ENCODE measurements around the gene PAQR5. TPM values are rescaled to one million over a fixed set of nuclear protein-coding genes. Genes with fewer than 3 reads are reported as not detected.

PAQR5 gene
- total RNA-seq, 1 donor from 2014 or later = 0.53 TPM

DNA sequence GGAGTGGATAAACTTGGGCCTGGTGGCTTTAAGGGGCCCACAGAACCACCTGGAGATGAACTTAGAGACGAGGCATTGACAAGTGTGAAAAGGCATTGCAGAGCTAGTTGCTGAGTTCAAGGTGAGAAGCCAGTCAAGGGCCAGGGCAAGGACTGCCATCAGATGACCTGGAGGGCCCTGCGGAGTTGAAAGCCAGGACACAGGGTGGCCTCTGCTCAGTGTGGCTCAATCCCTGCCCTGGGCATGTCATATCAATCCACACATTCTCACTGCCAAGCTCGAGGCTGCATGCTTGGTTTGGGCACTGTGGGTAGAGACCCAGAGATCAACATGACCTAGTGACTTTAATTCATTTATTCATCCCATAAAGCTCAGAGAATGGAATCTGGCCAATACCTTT lies 9.2 kb downstream of the PAQR5 start:
- H3K27me3 ChIP-seq (ENCODE audit: control insufficient read depth, insufficient read depth, low read length) = no peaks in the 10 kb centered on the region
- FAIRE-seq (no peak), DNase-seq (ENCODE audit: low read depth) (no peak)
- H3K36me3 ChIP-seq (ENCODE audit: control insufficient read depth, insufficient read depth, low read length) = no peaks in the 10 kb centered on the region
- H3K4me3 ChIP-seq (ENCODE audit: low read depth, low read length) = no peak overlapping the region
- TF ChIP-seq, protein P1, sequence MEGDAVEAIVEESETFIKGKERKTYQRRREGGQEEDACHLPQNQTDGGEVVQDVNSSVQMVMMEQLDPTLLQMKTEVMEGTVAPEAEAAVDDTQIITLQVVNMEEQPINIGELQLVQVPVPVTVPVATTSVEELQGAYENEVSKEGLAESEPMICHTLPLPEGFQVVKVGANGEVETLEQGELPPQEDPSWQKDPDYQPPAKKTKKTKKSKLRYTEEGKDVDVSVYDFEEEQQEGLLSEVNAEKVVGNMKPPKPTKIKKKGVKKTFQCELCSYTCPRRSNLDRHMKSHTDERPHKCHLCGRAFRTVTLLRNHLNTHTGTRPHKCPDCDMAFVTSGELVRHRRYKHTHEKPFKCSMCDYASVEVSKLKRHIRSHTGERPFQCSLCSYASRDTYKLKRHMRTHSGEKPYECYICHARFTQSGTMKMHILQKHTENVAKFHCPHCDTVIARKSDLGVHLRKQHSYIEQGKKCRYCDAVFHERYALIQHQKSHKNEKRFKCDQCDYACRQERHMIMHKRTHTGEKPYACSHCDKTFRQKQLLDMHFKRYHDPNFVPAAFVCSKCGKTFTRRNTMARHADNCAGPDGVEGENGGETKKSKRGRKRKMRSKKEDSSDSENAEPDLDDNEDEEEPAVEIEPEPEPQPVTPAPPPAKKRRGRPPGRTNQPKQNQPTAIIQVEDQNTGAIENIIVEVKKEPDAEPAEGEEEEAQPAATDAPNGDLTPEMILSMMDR (IDR thresholded peaks at IDR 0.05; ENCODE audit: insufficient read depth, low read length, severe bottlenecking) = no peak

DNA sequence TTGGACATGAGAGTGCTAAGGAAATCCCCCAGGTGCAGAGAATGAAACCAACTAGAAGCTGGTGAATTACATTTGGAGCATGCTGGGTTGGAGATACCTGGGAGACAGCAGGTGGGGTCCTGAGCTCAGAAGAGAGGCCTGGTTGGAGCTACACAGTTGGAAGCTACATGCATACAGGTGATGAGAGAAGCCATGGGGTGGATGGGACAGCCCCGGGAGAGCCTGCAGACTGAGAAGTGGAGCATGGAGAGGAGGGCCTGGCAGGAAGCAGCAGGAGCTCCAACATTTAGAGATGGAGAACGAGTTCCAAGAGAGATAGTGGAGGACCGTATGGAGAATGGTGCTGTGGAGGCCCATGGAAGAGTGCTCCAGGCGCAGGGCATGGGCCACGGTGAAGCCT lies 10.2 kb downstream of the PAQR5 start:
- H3K27me3 ChIP-seq (ENCODE audit: control insufficient read depth, insufficient read depth, low read length) = no peaks in the 10 kb centered on the region
- FAIRE-seq (no peak), DNase-seq (ENCODE audit: low read depth) (no peak)
- no peaks in the 10 kb centered on the region for H3K36me3 ChIP-seq (ENCODE audit: control insufficient read depth, insufficient read depth, low read length)
- TF ChIP-seq, protein P1 (IDR thresholded peaks at IDR 0.05; ENCODE audit: insufficient read depth, low read length, severe bottlenecking) = no peak
- no peak overlapping the region for H3K4me3 ChIP-seq (ENCODE audit: low read depth, low read length)

DNA sequence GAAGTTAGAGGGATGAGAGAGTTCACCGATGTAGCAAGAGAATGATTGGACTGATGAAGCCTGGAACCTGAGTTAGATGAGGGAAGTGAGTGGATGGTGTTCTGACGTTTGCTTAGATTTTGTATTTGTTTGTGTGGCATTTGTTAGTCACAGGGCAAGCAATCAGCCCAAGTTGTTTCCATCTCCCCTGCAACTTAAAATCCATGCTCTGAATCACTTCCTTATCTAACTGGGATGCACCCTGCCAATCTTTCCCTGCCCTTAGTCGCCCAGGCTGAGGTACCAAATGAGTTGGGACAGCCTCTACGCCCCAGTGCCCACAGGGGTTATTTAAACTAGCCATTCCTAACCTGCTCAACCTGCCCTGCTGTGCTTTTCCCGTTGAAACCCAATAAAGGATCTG lies 12.6 kb downstream of the PAQR5 start:
- DNase-seq (ENCODE audit: low read depth) (no peak), FAIRE-seq (no peak)
- Histone ChIP-seq H3K27me3 (ENCODE audit: control insufficient read depth, insufficient read depth, low read length) (no peaks in the 10 kb centered on the region), H3K36me3 (ENCODE audit: control insufficient read depth, insufficient read depth, low read length) (no peaks in the 10 kb centered on the region), H3K4me3 (ENCODE audit: low read depth, low read length) (no peak overlapping the region)
- TF ChIP-seq, protein P1 (IDR thresholded peaks at IDR 0.05; ENCODE audit: insufficient read depth, low read length, severe bottlenecking) = no peak

DNA sequence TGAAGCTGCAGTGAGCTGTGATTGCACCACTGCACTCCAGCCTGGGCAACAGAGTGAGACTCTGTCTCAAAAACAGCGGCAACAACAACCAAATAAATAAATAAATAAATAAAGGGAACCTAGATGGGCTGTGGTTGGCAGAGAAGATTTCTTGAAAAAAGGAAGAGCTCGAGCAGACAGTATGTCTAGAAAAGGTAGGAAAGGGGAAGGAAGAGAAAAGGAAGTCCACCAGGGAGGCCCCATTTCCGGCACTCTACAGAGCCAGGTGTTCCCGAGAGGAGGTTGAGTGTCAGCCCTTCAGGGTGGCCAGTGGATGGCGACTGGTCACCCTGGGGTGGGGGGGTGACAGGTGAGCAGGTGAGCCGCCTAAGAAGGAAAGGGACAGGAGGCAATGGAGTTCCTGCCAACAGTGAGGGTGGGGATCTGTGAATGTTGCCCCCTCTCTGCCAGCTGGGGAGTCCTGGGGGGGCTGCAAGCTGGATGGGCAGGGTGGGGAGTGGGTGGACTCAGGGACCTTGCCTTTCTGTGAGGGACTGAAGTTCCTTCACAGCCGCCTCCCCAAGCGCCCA lies 14.8 kb downstream of the PAQR5 start:
- no peak for FAIRE-seq
- H3K27me3 ChIP-seq (ENCODE audit: control insufficient read depth, insufficient read depth, low read length) = no peaks in the 10 kb centered on the region
- H3K36me3 ChIP-seq (ENCODE audit: control insufficient read depth, insufficient read depth, low read length) = no peaks in the 10 kb centered on the region
- DNase-seq (ENCODE audit: low read depth) = no peak
- H3K4me3 ChIP-seq (ENCODE audit: low read depth, low read length) = no peak overlapping the region
- TF ChIP-seq, protein P1 (IDR thresholded peaks at IDR 0.05; ENCODE audit: insufficient read depth, low read length, severe bottlenecking) = no peak

DNA sequence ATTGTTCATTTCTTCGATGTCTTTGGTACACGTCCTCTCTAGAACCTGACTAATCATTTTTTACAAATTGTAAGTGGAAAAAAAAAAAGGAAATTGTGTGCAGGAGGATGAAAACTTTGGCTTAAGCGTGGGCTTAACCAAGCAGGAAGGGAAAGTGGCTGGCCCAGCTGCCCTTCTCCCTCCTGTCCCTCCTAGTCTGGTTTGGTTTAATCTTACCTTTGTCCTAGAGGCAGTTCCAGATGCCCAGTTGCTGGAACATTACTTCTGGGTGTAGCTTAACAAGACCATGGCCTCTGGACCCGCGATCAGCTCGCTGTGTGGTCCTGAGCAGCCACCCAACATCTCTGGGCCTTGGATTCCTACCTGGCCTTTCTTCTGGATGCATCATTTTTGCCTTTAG lies 15.4 kb downstream of the PAQR5 start:
- no peak overlapping the region for H3K4me3 ChIP-seq (ENCODE audit: low read depth, low read length)
- no peaks in the 10 kb centered on the region for H3K36me3 ChIP-seq (ENCODE audit: control insufficient read depth, insufficient read depth, low read length)
- TF ChIP-seq, protein P1 (IDR thresholded peaks at IDR 0.05; ENCODE audit: insufficient read depth, low read length, severe bottlenecking) = no peak
- no peaks in the 10 kb centered on the region for H3K27me3 ChIP-seq (ENCODE audit: control insufficient read depth, insufficient read depth, low read length)
- FAIRE-seq (no peak), DNase-seq (ENCODE audit: low read depth) (no peak)

DNA sequence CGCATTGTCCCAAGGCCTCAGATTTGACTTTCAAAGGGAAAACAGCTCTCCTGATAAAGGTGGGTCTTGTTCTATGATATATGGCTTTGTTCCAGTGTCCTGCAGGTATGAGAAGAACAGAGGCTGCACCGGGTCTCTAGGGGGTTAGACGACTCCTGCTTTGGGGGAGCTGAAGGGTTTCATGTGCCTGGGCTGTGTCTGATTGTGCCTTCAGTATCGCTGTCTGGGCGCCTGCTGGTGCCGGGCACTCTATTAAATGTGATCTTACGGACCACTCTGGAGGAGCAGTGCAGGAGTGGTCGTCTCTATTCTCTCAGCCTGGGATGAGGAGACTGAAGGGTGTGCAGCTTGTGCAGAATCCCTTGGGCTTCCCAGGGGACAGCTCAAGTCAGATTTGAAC lies 16.0 kb downstream of the PAQR5 start:
- FAIRE-seq (no peak), DNase-seq (ENCODE audit: low read depth) (no peak)
- Histone ChIP-seq H3K27me3 (ENCODE audit: control insufficient read depth, insufficient read depth, low read length) (no peaks in the 10 kb centered on the region), H3K36me3 (ENCODE audit: control insufficient read depth, insufficient read depth, low read length) (no peaks in the 10 kb centered on the region), H3K4me3 (ENCODE audit: low read depth, low read length) (no peak overlapping the region)
- TF ChIP-seq, protein P1 (IDR thresholded peaks at IDR 0.05; ENCODE audit: insufficient read depth, low read length, severe bottlenecking) = no peak

Data from bronchial epithelial cell (primary cell).